A549 (cell line): ENCODE measurements around the gene IPPK. TPM values are rescaled to one million over a fixed set of nuclear protein-coding genes. Genes with fewer than 3 reads are reported as not detected.

Source experiments
- ATAC-seq, 2 experiments: fragments of 200-7000 bp in 1 of 2; fragments of >200 bp in 1 of 2; cut with Nextera tagmentation in 1 of 2; cut with Tn5 transposase in 1 of 2; 3 replicates each; pipeline versions ENCODE4 v1.8.0 to v1.9.1; 2018 to 2020; ENCODE audit warnings: mild to moderate bottlenecking in 1 of 2, moderate library complexity in 1 of 2
- CTCF ChIA-PET: fragments of 300-600 bp; sonication (Branson Sonifier 250); formaldehyde crosslinking; extraction: SDS; loops from one replicate; lab custom pipeline; 2021; ENCODE audit warnings: antibody characterized with exemption, inconsistent platforms; lab: Yijun Ruan, JAX
- POLR2A ChIA-PET: fragments of 350-600 bp; formaldehyde crosslinking; extraction: SDS; loops from one replicate; lab custom pipeline; 2021; ENCODE audit warnings: antibody characterized with exemption, inconsistent platforms; lab: Yijun Ruan, JAX
- DNase-seq, 2 experiments: peaks; one replicate each; pipeline versions ENCODE4 v3.0.0 to v3.0.0-alpha.2; 2011 to 2016; ENCODE audit warnings: low read depth in 1 of 2, low spot score in 1 of 2
- FAIRE-seq: peaks from 2 replicates; lab custom pipeline; 2011; peaks lifted over from hg19 to GRCh38; lab: Jason Lieb, UNC
- H3K27ac ChIP-seq, 2 experiments: fragments of >200 bp; sonication (Bioruptor Twin); formaldehyde crosslinking; 3 replicates each; pipeline ENCODE4 v1.5.1; 2016 to 2017
- H3K4me1 ChIP-seq: fragments of >200 bp; sonication (Bioruptor Twin); formaldehyde crosslinking; 3 replicates; pipeline ENCODE4 v1.6.1; 2016
- H3K4me2 ChIP-seq: fragments of >200 bp; sonication (Bioruptor Twin); formaldehyde crosslinking; 3 replicates; pipeline ENCODE4 v1.6.1; 2016
- H3K4me3 ChIP-seq: fragments of >200 bp; sonication (Bioruptor Twin); formaldehyde crosslinking; 3 replicates; pipeline ENCODE4 v1.5.1; 2016
- H3K9me3 ChIP-seq: fragments of >200 bp; sonication (Bioruptor Twin); formaldehyde crosslinking; 3 replicates; pipeline ENCODE4 v1.6.1; 2016
- ATOH8 ChIP-seq: fragments of 250-450 bp; sonication (Bioruptor Pico); IDR thresholded peaks from 2 replicates; pipeline ENCODE4 v1.5.0; 2020; ENCODE audit warnings: low read depth, mild to moderate bottlenecking, moderate library complexity
- CBX8 ChIP-seq: fragments of 200-600 bp; sonication (generic); IDR thresholded peaks from 2 replicates; pipeline ENCODE4 v1.6.1; 2016
- E2F6 ChIP-seq: IDR thresholded peaks from 2 replicates; pipeline ENCODE4 v1.6.1; 2012; ENCODE audit warnings: low read depth, borderline replicate concordance
- EHMT2 ChIP-seq: fragments of 200-600 bp; sonication (generic); IDR thresholded peaks from 2 replicates; pipeline ENCODE4 v1.6.1; 2016; ENCODE audit warnings: antibody characterized with exemption, low read depth, mild to moderate bottlenecking, moderate library complexity
- ESRRA ChIP-seq: fragments of 150-350 bp; IDR thresholded peaks from 2 replicates; pipeline ENCODE4 v1.6.1; 2014; ENCODE audit warnings: mild to moderate bottlenecking, low read length, borderline replicate concordance
- FOSB ChIP-seq: fragments of 250-450 bp; sonication (Bioruptor Pico); IDR thresholded peaks from 2 replicates; pipeline ENCODE4 v1.5.0; 2020; ENCODE audit warnings: mild to moderate bottlenecking, moderate library complexity
- GATA3 ChIP-seq: IDR thresholded peaks from 2 replicates; pipeline ENCODE4 v1.6.1; 2012; ENCODE audit warnings: borderline replicate concordance
- HES2 ChIP-seq: fragments of >200 bp; sonication (Bioruptor Twin); formaldehyde crosslinking; IDR thresholded peaks from 2 replicates; pipeline ENCODE4 v1.6.1; 2016
- HOXA7 ChIP-seq: fragments of 250-450 bp; sonication (Bioruptor Pico); IDR thresholded peaks from 2 replicates; pipeline ENCODE4 v1.5.0; 2020; ENCODE audit warnings: mild to moderate bottlenecking, moderate library complexity
- HOXB13 ChIP-seq: fragments of 250-450 bp; sonication (Bioruptor Pico); IDR thresholded peaks from 2 replicates; pipeline ENCODE4 v1.5.0; 2020; ENCODE audit warnings: low read depth, mild to moderate bottlenecking, moderate library complexity
- MAFK ChIP-seq: fragments of 450-650 bp; IDR thresholded peaks from 2 replicates; pipeline ENCODE4 v1.6.1; 2014; ENCODE audit not compliant: partially characterized antibody
- MAX ChIP-seq: IDR thresholded peaks from 2 replicates; pipeline ENCODE4 v1.6.1; 2012
- MAZ ChIP-seq: fragments of 150-350 bp; IDR thresholded peaks from 2 replicates; pipeline ENCODE4 v1.6.1; 2014; ENCODE audit warnings: antibody characterized with exemption, low read depth, low read length, borderline replicate concordance
- NPAS2 ChIP-seq: fragments of 250-450 bp; sonication (Bioruptor Pico); IDR thresholded peaks from 2 replicates; pipeline ENCODE4 v1.8.0; 2022; ENCODE audit warnings: mild to moderate bottlenecking, moderate library complexity, borderline replicate concordance
- RAD21 ChIP-seq, 2 experiments: fragments of >200 bp in 1 of 2; sonication (Bioruptor Twin) in 1 of 2; formaldehyde crosslinking in 1 of 2; IDR thresholded peaks in 1 of 2; conservative IDR thresholded peaks in 1 of 2; 2 replicates in 1 of 2; 3 replicates in 1 of 2; pipeline ENCODE4 v1.6.1; 2012 to 2018; ENCODE audit warnings: inconsistent platforms in 1 of 2
- RARB ChIP-seq: fragments of 250-450 bp; sonication (Bioruptor Pico); IDR thresholded peaks from 2 replicates; pipeline ENCODE4 v1.8.0; 2021; ENCODE audit warnings: mild to moderate bottlenecking, moderate library complexity
- RCOR1 ChIP-seq: fragments of 150-350 bp; IDR thresholded peaks from 2 replicates; pipeline ENCODE4 v1.6.1; 2014; ENCODE audit warnings: antibody characterized with exemption, low read length, low read depth
- RNF2 ChIP-seq: fragments of 200-600 bp; sonication (generic); IDR thresholded peaks from 2 replicates; pipeline ENCODE4 v1.6.1; 2016; ENCODE audit warnings: low read depth, mild to moderate bottlenecking, antibody characterized with exemption, moderate library complexity, borderline replicate concordance
- SMC3 ChIP-seq: fragments of >200 bp; sonication (Bioruptor Twin); formaldehyde crosslinking; IDR thresholded peaks from 3 replicates; pipeline ENCODE4 v1.6.1; 2018; ENCODE audit warnings: inconsistent platforms
- SREBF2 ChIP-seq: fragments of 450-650 bp; IDR thresholded peaks from 2 replicates; pipeline ENCODE4 v1.6.1; 2014; ENCODE audit warnings: mild to moderate bottlenecking, moderate library complexity
- TP53 ChIP-seq: fragments of 250-450 bp; sonication (Bioruptor Pico); IDR thresholded peaks from 2 replicates; pipeline ENCODE4 v1.5.0; 2021; ENCODE audit warnings: mild to moderate bottlenecking, moderate library complexity
- ZFP36 ChIP-seq: fragments of 450-650 bp; IDR thresholded peaks from 2 replicates; pipeline ENCODE4 v1.6.1; 2014; ENCODE audit warnings: borderline replicate concordance; ENCODE audit not compliant: partially characterized antibody
- WGBS: methylation state at CpG from one replicate; pipeline ENCODE4 v1.1.6; 2017; ENCODE audit errors: missing lambda C conversion rate; 5-methylcytosine and 5-hydroxymethylcytosine counted together
- polyA plus RNA-seq, 4 experiments: library from polyadenylated mRNA; depleted of rRNA in 3 of 4; stranded (reverse); fragments of >200 nt; fragmentation: RNase III in 1 of 4; extraction: RNeasy Plus Mini Kit Qiagen cat#74134 plus additional on column Dnase treatment in 1 of 4; gene quantifications; 2 replicates in 3 of 4; 3 replicates in 1 of 4; pipeline ENCODE4 v1.2.3, GENCODE V29; 2011 to 2017

Gene IPPK
- polyA plus RNA-seq, 2 of the 4 experiments (the other 2 are of a cell fraction): 12.2 to 20.0 TPM

GRCh38 chr9:92658611-92659010, 11.3 kb downstream of the IPPK start (continued):
- TF ChIP-seq SMC3 (no peak), HES2 (no peak), ATOH8 (no peak), HOXA7 (CRISPR knock-in tag) (no peak), FOSB (no peak), SREBF2 (no peak)

- Histone ChIP-seq H3K4me1 (no peaks in the 10 kb centered on the region), H3K9me3 (no peaks in the 10 kb centered on the region), H3K4me2 (no peak overlapping the region), H3K27ac (no peak overlapping the region), H3K4me3 (no peak overlapping the region)
- ATAC-seq (no peak), FAIRE-seq (no peak), DNase-seq (no peak)
- 83% methylated on average over 7 of the region's 7 CpGs for WGBS
- ChIA-PET CTCF (no interaction called here), POLR2A (no interaction called here)
- no peak for TF ChIP-seq RARB (CRISPR knock-in tag)
- TF ChIP-seq ESRRA: no peak
- no peak for TF ChIP-seq GATA3
- TF ChIP-seq EHMT2: no peak
- no peak for TF ChIP-seq E2F6
- TF ChIP-seq MAZ: no peak
- TF ChIP-seq ZFP36: no peak
- TF ChIP-seq MAX: no peak
- no peak for TF ChIP-seq HES2
- TF ChIP-seq RAD21 (conservative IDR thresholded peaks at IDR 0.05 in 1 of 2, IDR thresholded peaks at IDR 0.05 in 1 of 2): no peak
Observed at GRCh38 chr9:92658176-92658575, 11.8 kb downstream of the IPPK start.

- no peak for FAIRE-seq
- CTCF ChIA-PET: no interaction called here
- 95% methylated on average over 17 of the region's 17 CpGs for WGBS
- peak; percentile 47 to 77; a peak in 4 of 6 replicates for ATAC-seq
- TF ChIP-seq TP53 (CRISPR knock-in tag): no peak
- TF ChIP-seq MAFK: no peak
- no peak for TF ChIP-seq RNF2
- TF ChIP-seq GATA3: no peak
- no peak for TF ChIP-seq RCOR1
- no peak for TF ChIP-seq HOXB13 (CRISPR knock-in tag)
- no peak for TF ChIP-seq NPAS2 (CRISPR knock-in tag)
- TF ChIP-seq ZFP36: no peak
- no peak for TF ChIP-seq CBX8
- TF ChIP-seq, all 56 proteins: peak for 0
- Histone ChIP-seq H3K4me2 (no peak overlapping the region), H3K27ac (no peak overlapping the region), H3K4me3 (no peak overlapping the region), H3K9me3 (no peaks in the 10 kb centered on the region), H3K4me1 (no peaks in the 10 kb centered on the region)
- DNase-seq: peak in 1 of 2 experiments; percentile 28
- POLR2A ChIA-PET: no interaction called here
Observed at GRCh38 chr9:92657296-92658094, 12.4 kb downstream of the IPPK start.
